Measurements from ENCODE around the gene SYT11. TPM values are rescaled to one million over a fixed set of nuclear protein-coding genes. Genes with fewer than 3 reads are reported as not detected.

The SYT11 gene
- total and polyA plus RNA-seq, 10 of the 15 experiments (the other 5 are each of a cell fraction or from before 2014, with no cell fraction given): 7.7 to 21.2 (median 13.5) TPM

DNA sequence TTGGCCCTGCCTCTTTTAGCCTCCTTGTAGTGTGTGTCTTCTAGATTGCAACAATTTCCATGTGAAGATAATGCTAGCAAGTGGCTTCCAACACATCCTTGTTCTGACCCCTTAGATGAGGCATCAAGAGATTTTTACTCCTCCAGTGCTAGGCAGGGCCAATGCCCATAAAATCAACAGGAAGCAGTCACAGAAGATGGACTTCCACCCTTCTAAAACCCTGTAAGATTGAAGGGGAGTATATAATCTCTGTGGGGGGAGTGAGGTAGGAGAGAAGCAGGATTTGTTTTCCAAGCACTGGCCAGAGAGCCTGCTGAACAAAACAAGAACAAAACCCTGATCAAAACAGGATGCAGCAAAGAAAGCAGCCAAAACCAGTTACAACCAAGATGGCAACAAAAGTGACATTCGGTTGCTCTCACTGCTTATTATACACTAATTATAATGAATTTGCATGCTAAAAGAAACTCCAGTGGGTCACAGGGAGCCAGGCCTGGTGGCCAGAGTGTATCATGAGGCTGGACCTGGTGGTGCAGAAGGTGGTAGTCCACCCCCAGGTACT, 14.4 kb upstream of the SYT11 start:
- ATAC-seq (no peak), DNase-seq (ENCODE audit: low read depth, low spot score) (no peak), FAIRE-seq (no peak)
- H3K27me3 ChIP-seq (replicated peaks in 1 of 2; ENCODE audit: control insufficient read depth in 2 of 2, insufficient read depth in 2 of 2, low read length in 1 of 2): no peaks in the 10 kb centered on the region
- no peaks in the 10 kb centered on the region for H3K9me3 ChIP-seq (replicated peaks; ENCODE audit: control insufficient read depth, insufficient read depth, low read length)
- 71% methylated on average over 1 of the region's 1 CpG for WGBS (ENCODE audit: insufficient coverage, insufficient replicate concordance, low lambda C conversion rate, missing lambda C conversion rate)
- ChIA-PET CTCF (no interaction called here), POLR2A (no interaction called here), RAD21 (ENCODE audit: unreplicated experiment) (no interaction called here), SMC1A (ENCODE audit: uncharacterized antibody, unreplicated experiment) (interaction anchor here (0.8 kb wide), 1 partner anchor 14 kb away, joined by 3 read pairs; the partner anchor contains the start of gene SYT11)
- intact Hi-C loops (cut with micrococcal nuclease; ENCODE audit: unreplicated experiment) (no loop called here), in situ Hi-C loops (cut with MboI) (no loop called here)
- no peak overlapping the region for H3K4me2 ChIP-seq (ENCODE audit: control insufficient read depth, insufficient read depth)
- BruUV-seq (replicated peaks): no TSS peak
- no peak overlapping the region for H2AFZ ChIP-seq (ENCODE audit: control insufficient read depth, low read depth, low read length)
- H3K4me3 ChIP-seq: no peak overlapping the region
- no peaks in the 10 kb centered on the region; the same call in 1 of the 2 replicates for H3K4me1 ChIP-seq (ENCODE audit: control insufficient read depth, insufficient read depth, low read length)
- H3K9ac ChIP-seq (ENCODE audit: control insufficient read depth, insufficient read depth, low read length): no peak overlapping the region
- H3K36me3 ChIP-seq (ENCODE audit: control insufficient read depth in 2 of 2, insufficient read depth in 2 of 2, low read length in 1 of 2): peaks cover 3 to 5% of the 10 kb centered on the region in 2 experiments
- TF ChIP-seq RUNX3 (IDR thresholded peaks at IDR 0.05; ENCODE audit: low read length) (no peak), KLF5 (IDR thresholded peaks at IDR 0.05; ENCODE audit: partially characterized antibody) (no peak), WRNIP1 (IDR thresholded peaks at IDR 0.05; ENCODE audit: borderline replicate concordance, low read depth, low read length) (no peak), EP300 (IDR thresholded peaks at IDR 0.05; ENCODE audit: borderline replicate concordance in 1 of 2, control insufficient read depth in 1 of 2, low read depth in 2 of 2, low read length in 2 of 2) (no peak), BCL11A (IDR thresholded peaks at IDR 0.05; ENCODE audit: low read depth, low read length) (no peak), RFX5 (IDR thresholded peaks at IDR 0.05; ENCODE audit: low read depth, low read length) (no peak), NRF1 (conservative IDR thresholded peaks at IDR 0.05; ENCODE audit: low read depth, low read length) (no peak), KDM1A (IDR thresholded peaks at IDR 0.05; ENCODE audit: borderline replicate concordance) (no peak), ASH2L (IDR thresholded peaks at IDR 0.05; ENCODE audit: borderline replicate concordance, low read depth) (no peak), SMC3 (IDR thresholded peaks at IDR 0.05; ENCODE audit: borderline replicate concordance, low read length) (no peak)
- TF ChIP-seq, protein P1, sequence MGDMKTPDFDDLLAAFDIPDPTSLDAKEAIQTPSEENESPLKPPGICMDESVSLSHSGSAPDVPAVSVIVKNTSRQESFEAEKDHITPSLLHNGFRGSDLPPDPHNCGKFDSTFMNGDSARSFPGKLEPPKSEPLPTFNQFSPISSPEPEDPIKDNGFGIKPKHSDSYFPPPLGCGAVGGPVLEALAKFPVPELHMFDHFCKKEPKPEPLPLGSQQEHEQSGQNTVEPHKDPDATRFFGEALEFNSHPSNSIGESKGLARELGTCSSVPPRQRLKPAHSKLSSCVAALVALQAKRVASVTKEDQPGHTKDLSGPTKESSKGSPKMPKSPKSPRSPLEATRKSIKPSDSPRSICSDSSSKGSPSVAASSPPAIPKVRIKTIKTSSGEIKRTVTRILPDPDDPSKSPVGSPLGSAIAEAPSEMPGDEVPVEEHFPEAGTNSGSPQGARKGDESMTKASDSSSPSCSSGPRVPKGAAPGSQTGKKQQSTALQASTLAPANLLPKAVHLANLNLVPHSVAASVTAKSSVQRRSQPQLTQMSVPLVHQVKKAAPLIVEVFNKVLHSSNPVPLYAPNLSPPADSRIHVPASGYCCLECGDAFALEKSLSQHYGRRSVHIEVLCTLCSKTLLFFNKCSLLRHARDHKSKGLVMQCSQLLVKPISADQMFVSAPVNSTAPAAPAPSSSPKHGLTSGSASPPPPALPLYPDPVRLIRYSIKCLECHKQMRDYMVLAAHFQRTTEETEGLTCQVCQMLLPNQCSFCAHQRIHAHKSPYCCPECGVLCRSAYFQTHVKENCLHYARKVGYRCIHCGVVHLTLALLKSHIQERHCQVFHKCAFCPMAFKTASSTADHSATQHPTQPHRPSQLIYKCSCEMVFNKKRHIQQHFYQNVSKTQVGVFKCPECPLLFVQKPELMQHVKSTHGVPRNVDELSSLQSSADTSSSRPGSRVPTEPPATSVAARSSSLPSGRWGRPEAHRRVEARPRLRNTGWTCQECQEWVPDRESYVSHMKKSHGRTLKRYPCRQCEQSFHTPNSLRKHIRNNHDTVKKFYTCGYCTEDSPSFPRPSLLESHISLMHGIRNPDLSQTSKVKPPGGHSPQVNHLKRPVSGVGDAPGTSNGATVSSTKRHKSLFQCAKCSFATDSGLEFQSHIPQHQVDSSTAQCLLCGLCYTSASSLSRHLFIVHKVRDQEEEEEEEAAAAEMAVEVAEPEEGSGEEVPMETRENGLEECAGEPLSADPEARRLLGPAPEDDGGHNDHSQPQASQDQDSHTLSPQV (IDR thresholded peaks at IDR 0.05): no peak
- H3K27ac ChIP-seq (ENCODE audit: control insufficient read depth, insufficient read depth): no peak overlapping the region
- H4K20me1 ChIP-seq (ENCODE audit: control insufficient read depth, insufficient read depth): no peaks in the 10 kb centered on the region
- peaks cover 32% of the 10 kb centered on the region for H3K79me2 ChIP-seq (ENCODE audit: control insufficient read depth, insufficient read depth, low read length)

All from GM12878 (cell line).